SU-DHL-6 (cell line): Measurements from ENCODE around the gene CAMP.

Experiments used
- H2AFZ ChIP-seq: fragments of 200-600 bp; sonication (generic); 2 replicates; pipeline ENCODE4 v1.6.1; 2014; ENCODE audit warnings: low read depth, mild to moderate bottlenecking, moderate library complexity, mixed read lengths, antibody characterized with exemption, low read length; ENCODE audit not compliant: severe bottlenecking
- H3F3A ChIP-seq: fragments of 200-600 bp; shearing (Covaris generic); 2 replicates; pipeline ENCODE4 v1.6.0; 2016; ENCODE audit warnings: antibody characterized with exemption, mild to moderate bottlenecking; ENCODE audit not compliant: insufficient read depth
- H3K27ac ChIP-seq: fragments of 200-600 bp; sonication (generic); 2 replicates; pipeline ENCODE4 v1.5.1; 2016; ENCODE audit warnings: low read depth, mild to moderate bottlenecking, low read length, moderate library complexity, mixed read lengths
- H3K27me3 ChIP-seq: fragments of 200-600 bp; sonication (generic), shearing (Covaris generic); 2 replicates; pipeline ENCODE4 v1.6.0; 2014; ENCODE audit warnings: mild to moderate bottlenecking, low read length
- H3K36me3 ChIP-seq: fragments of 200-600 bp; sonication (generic); 2 replicates; pipeline ENCODE4 v1.6.1; 2014; ENCODE audit warnings: mild to moderate bottlenecking, low read length, mixed read lengths
- H3K4me2 ChIP-seq: fragments of 300-600, 200-600 bp; shearing (Covaris generic), sonication (generic); 2 replicates; pipeline ENCODE4 v1.6.0; 2014; ENCODE audit warnings: low read length, low read depth, mild to moderate bottlenecking; ENCODE audit not compliant: poor library complexity, severe bottlenecking
- H3K4me3 ChIP-seq: fragments of 200-600 bp; sonication (generic); 2 replicates; pipeline ENCODE4 v1.5.1; 2014; ENCODE audit warnings: antibody characterized with exemption, low read length, mild to moderate bottlenecking, mixed read lengths; ENCODE audit not compliant: insufficient read depth, poor library complexity, severe bottlenecking
- H3K79me2 ChIP-seq: fragments of 200-600 bp; sonication (generic); 2 replicates; pipeline ENCODE4 v1.6.1; 2014; ENCODE audit warnings: mild to moderate bottlenecking, low read length, moderate library complexity; ENCODE audit not compliant: insufficient read depth
- H3K9ac ChIP-seq: fragments of 200-600 bp; sonication (generic); 2 replicates; pipeline ENCODE4 v1.7.0; 2014; ENCODE audit warnings: mild to moderate bottlenecking, low read length
- H3K9me2 ChIP-seq: fragments of 200-600 bp; sonication (generic); replicated peaks from 2 replicates; pipeline ENCODE4 v1.6.1; 2014; ENCODE audit warnings: low read length; ENCODE audit not compliant: insufficient read depth
- H3K9me3 ChIP-seq: fragments of 200-600 bp; sonication (generic); 2 replicates; pipeline ENCODE4 v1.6.1; 2014; ENCODE audit warnings: low read length, mixed read lengths; ENCODE audit not compliant: insufficient read depth
- H4K20me1 ChIP-seq: fragments of 200-600 bp; sonication (generic); 2 replicates; pipeline ENCODE4 v1.6.1; 2014; ENCODE audit warnings: low read depth, mild to moderate bottlenecking, antibody characterized with exemption, low read length, moderate library complexity, mixed read lengths
- EZH2phosphoT487 ChIP-seq: fragments of 200-600 bp; sonication (generic), shearing (Covaris generic); conservative IDR thresholded peaks from 2 replicates; pipeline ENCODE4 v1.6.1; 2018; ENCODE audit warnings: mild to moderate bottlenecking, antibody characterized with exemption, low read length, moderate library complexity, mixed read lengths
- TF ChIP-seq, protein P1 (sequence below): fragments of 200-600 bp; sonication (generic); IDR thresholded peaks from one replicate; pipeline ENCODE4 v1.5.1; 2017; ENCODE audit warnings: antibody characterized with exemption, mild to moderate bottlenecking, low read length, moderate library complexity; ENCODE audit not compliant: insufficient read depth, poor library complexity, severe bottlenecking

CAMP gene

GRCh38 chr3:48232734-48233133, 9.4 kb downstream of the CAMP start:
- Histone ChIP-seq H3K27ac (peak overlapping the region; percentile 88), H3K4me2 (peak overlapping the region; percentile 52), H2AFZ (peak overlapping the region; percentile 68), H3F3A (peaks cover 14% of the 10 kb centered on the region; the same call in 1 of the 2 replicates), H3K27me3 (no peaks in the 10 kb centered on the region), H3K36me3 (no peaks in the 10 kb centered on the region), H4K20me1 (no peaks in the 10 kb centered on the region), H3K4me3 (peak overlapping the region; percentile 28), H3K9ac (peak overlapping the region; percentile 43), H3K9me2 (no peaks in the 10 kb centered on the region), H3K9me3 (no peaks in the 10 kb centered on the region), H3K79me2 (no peaks in the 10 kb centered on the region)
- TF ChIP-seq EZH2phosphoT487: no peak
- TF ChIP-seq, protein P1, sequence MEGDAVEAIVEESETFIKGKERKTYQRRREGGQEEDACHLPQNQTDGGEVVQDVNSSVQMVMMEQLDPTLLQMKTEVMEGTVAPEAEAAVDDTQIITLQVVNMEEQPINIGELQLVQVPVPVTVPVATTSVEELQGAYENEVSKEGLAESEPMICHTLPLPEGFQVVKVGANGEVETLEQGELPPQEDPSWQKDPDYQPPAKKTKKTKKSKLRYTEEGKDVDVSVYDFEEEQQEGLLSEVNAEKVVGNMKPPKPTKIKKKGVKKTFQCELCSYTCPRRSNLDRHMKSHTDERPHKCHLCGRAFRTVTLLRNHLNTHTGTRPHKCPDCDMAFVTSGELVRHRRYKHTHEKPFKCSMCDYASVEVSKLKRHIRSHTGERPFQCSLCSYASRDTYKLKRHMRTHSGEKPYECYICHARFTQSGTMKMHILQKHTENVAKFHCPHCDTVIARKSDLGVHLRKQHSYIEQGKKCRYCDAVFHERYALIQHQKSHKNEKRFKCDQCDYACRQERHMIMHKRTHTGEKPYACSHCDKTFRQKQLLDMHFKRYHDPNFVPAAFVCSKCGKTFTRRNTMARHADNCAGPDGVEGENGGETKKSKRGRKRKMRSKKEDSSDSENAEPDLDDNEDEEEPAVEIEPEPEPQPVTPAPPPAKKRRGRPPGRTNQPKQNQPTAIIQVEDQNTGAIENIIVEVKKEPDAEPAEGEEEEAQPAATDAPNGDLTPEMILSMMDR: peak; percentile 91

GRCh38 chr3:48233542-48233941, 10.2 kb downstream of the CAMP start:
- Histone ChIP-seq H3F3A (peaks cover 14% of the 10 kb centered on the region; the same call in 1 of the 2 replicates), H3K9me2 (no peaks in the 10 kb centered on the region), H3K9ac (no peak overlapping the region), H3K4me2 (no peak overlapping the region), H3K9me3 (no peaks in the 10 kb centered on the region), H3K4me3 (no peak overlapping the region), H2AFZ (no peak overlapping the region), H3K36me3 (no peaks in the 10 kb centered on the region), H3K79me2 (no peaks in the 10 kb centered on the region), H3K27me3 (no peaks in the 10 kb centered on the region), H4K20me1 (no peaks in the 10 kb centered on the region), H3K27ac (no peak overlapping the region)
- TF ChIP-seq EZH2phosphoT487: no peak
- TF ChIP-seq, protein P1: no peak

GRCh38 chr3:48236531-48236930, 13.2 kb downstream of the CAMP start:
- Histone ChIP-seq H4K20me1 (no peaks in the 10 kb centered on the region), H3K9me2 (no peaks in the 10 kb centered on the region), H3K79me2 (peaks cover 4% of the 10 kb centered on the region; the same call in 1 of the 2 replicates), H3K4me2 (no peak overlapping the region), H2AFZ (no peak overlapping the region), H3K9me3 (no peaks in the 10 kb centered on the region), H3K27ac (no peak overlapping the region), H3K4me3 (no peak overlapping the region), H3K36me3 (no peaks in the 10 kb centered on the region), H3K9ac (no peak overlapping the region), H3K27me3 (no peaks in the 10 kb centered on the region), H3F3A (peaks cover 8% of the 10 kb centered on the region; the same call in 1 of the 2 replicates)
- TF ChIP-seq EZH2phosphoT487: no peak
- TF ChIP-seq, protein P1: no peak
